ENCODE measurements around the gene RNU1-3. TPM values are rescaled to one million over a fixed set of nuclear protein-coding genes. Genes with fewer than 3 reads are reported as not detected.
"Not testable (repeated sequence)": the region's sequence is repeated elsewhere in the genome, so short reads cannot be mapped to it uniquely, and the experiment has no call there.

The RNU1-3 gene
- total RNA-seq, 1 donor from 2014 or later, result 6,387 TPM

- not testable (repeated sequence) for ATAC-seq
Observed at GRCh38 chr1:16651560-16651959, 15.2 kb downstream of the RNU1-3 start.

GRCh38 chr1:16649960-16650359 is 16.8 kb downstream of the RNU1-3 start:
- ATAC-seq, result not testable (repeated sequence)

GRCh38 chr1:16649390-16649789 is 17.4 kb downstream of the RNU1-3 start:
- ATAC-seq, result not testable (repeated sequence)

GRCh38 chr1:16648756-16649155 is 18.0 kb downstream of the RNU1-3 start:
- not testable (repeated sequence) for ATAC-seq

- ATAC-seq, result not testable (repeated sequence)
Observed at GRCh38 chr1:16648250-16648649, 18.5 kb downstream of the RNU1-3 start.

- peak; percentile 4 for ATAC-seq
Observed at GRCh38 chr1:16647179-16648176, 19.3 kb downstream of the RNU1-3 start.

GRCh38 chr1:16646716-16647115 is 20.0 kb downstream of the RNU1-3 start:
- ATAC-seq, result not testable (repeated sequence)

GRCh38 chr1:16646061-16646664 is 20.6 kb downstream of the RNU1-3 start:
- not testable (repeated sequence) for ATAC-seq

GRCh38 chr1:16645271-16646060 is 21.3 kb downstream of the RNU1-3 start:
- peak; percentile 4 for ATAC-seq

- ATAC-seq, result peak; percentile 79
Observed at GRCh38 chr1:16644482-16645270, 22.1 kb downstream of the RNU1-3 start.

- peak; percentile 25 for ATAC-seq
Observed at GRCh38 chr1:16644193-16644481, 22.6 kb downstream of the RNU1-3 start.

GRCh38 chr1:16643476-16644192 is 23.1 kb downstream of the RNU1-3 start:
- peak; percentile 0 for ATAC-seq

GRCh38 chr1:16643001-16643411 is 23.7 kb downstream of the RNU1-3 start:
- ATAC-seq, result not testable (repeated sequence)

- ATAC-seq, result not testable (repeated sequence)
Observed at GRCh38 chr1:16642025-16642966, 24.5 kb downstream of the RNU1-3 start.

GRCh38 chr1:16641159-16641975 is 25.4 kb downstream of the RNU1-3 start:
- ATAC-seq, result not testable (repeated sequence)

- ATAC-seq, result peak; percentile 1
Observed at GRCh38 chr1:16639091-16640031, 27.4 kb downstream of the RNU1-3 start.

GRCh38 chr1:16637941-16638778 is 28.6 kb downstream of the RNU1-3 start:
- ATAC-seq, result peak; percentile 8
